Midbrain (tissue), 1 donor: ENCODE data around the gene LMOD1.
"Not testable (repeated sequence)": the region's sequence is repeated elsewhere in the genome, so short reads cannot be mapped to it uniquely, and the experiment has no call there.

Experiments
- DNase-seq: peaks from one replicate; lab custom pipeline; 2025; lab: John Stamatoyannopoulos, UW

LMOD1 gene

DNA sequence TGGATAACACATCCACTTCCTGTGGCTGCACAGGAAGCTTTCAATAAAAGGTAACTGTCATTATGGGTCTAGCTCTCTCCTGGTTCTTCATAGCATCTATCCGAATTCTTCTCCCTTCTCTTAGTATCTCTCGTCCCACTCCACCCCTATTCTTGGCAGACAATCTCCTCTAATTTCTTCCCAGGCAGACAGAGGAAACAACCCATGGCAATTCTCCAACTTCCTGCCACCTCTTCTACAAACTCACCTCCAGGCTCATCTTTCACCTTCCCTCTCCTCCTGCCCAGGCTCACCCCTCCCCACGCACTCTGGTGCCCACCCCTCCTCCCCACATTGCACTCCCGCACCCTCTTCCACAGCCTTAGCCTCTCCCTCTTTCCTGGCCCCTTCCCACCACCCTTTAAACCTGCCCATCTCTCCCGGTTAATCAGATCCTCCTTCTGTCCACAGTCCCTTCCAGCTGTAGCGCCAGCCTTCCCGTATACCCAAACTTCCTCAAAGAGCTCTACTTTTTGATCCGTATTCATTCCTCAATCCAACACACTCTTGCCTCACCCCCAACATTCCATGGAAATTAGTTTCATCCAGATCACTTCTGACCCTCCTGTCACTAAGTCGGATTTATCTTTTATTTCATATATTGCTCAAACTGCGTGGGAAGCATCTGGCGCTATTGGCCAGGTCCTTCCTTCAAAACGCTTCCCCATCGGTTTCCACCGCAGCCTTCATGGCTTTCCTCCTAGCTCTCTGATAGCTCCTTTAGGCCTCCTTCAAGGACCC, 31.7 kb downstream of the LMOD1 start:
- no peak for DNase-seq

DNA sequence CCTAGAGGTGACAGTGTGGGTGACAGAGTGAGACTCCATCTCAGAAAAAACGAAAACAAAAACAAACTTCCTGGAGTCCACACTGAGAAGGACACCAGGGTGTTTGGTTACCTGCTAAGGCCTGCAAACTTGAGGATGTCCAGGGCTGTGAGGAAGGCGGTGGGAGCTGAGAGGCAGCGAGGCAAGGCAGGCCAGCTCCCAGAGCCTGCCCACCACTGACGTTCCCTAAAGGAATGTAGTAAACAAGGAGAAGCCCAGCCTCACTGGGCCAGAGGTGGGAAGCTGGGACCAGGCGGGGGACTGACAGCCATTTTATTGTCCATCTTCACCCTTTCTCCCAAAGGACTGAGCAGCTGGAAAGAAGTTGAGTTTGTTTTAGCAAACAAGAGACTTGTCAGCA, 33.5 kb downstream of the LMOD1 start:
- no peak for DNase-seq

DNA sequence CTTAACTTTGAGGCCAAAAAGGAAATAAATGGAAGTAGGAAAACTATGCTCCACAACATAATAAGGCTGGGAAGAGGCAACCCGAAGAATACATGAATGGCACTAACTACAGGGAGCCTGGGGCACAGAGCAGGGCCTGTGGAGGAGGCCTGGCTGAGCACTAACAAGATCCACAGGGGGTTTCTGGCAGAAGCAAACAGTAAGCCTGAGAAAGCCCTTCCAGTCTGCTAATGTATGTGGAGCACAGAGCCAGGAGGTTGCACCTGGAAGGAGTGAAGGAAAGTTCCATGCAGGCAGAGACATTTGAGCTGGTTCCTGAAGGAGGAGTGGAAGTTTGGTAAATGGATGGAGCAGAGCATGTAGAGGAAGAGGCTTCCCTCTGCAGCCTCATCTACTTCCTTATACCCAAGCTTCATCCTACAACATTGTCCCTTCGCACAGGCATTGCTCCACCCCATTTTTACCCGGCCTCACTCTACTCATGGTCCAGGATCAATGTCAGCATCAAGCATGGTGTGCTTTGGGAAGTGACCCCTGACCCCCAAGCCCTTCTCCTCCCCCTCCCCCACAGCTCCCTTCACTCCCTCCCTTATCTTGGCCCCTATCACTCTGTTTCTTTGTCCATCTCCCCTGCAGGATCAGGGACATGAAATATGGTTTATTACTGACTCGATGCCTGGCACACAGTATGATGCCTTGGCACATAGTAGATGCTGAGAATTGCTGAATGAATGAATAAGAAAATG, 34.3 kb downstream of the LMOD1 start:
- no peak for DNase-seq

- DNase-seq, result no peak
Observed at GRCh38 chr1:201907621-201908020, 38.7 kb downstream of the LMOD1 start.

GRCh38 chr1:201906336-201906735, 40.0 kb downstream of the LMOD1 start:
- no peak for DNase-seq

DNA sequence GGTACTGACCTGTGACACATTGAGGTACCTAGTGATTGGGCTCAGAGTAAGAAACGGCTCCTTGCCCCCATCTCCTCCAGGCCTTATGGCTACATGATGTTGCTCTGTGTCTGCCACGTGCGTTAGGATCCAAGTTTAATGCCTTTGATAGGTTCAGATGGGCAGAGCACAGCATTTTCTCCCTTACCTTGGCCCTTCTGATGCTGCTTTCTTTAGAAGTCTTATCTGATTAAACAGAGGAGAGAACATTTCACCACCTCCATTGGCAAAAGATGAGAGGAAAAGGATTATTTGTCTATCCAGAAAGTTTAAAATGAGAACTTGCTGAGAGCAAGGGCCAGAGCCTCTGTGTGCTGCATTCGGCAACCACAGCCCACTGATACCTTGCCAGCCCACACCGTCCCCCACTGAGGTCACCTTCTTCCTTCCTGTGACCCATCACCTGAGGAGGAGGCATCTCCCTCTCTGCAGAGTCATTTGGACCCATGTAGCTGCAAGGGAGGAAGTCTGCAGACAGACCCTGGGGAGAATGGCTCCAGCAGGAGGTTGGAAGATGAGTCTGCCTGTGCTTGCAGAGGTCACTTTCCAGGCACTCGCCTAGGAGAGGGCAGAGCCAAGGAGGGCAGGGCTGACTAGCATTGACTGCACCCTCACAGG, 41.0 kb downstream of the LMOD1 start:
- DNase-seq, result no peak

GRCh38 chr1:201904579-201904978, 41.8 kb downstream of the LMOD1 start:
- no peak for DNase-seq

DNA sequence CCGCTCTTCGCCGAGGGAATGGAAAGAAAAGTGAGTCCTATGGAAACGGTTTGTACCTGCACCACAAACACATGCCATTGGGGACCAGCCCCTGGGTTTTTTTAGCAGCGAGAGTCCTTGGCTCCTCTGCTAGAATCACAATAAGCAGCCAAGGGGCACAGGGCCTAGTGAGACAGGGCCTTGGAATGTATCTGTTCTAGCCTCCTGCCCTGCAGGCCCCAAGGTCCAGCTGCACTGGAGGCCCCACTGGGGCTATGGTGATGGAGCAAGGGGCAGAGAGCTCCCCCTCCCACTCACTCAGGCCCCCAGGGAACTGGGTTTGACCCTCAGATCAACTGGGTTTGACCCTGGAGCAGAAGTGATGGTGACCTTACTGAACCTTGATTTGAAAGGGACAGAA, 43.2 kb downstream of the LMOD1 start:
- no peak for DNase-seq

DNA sequence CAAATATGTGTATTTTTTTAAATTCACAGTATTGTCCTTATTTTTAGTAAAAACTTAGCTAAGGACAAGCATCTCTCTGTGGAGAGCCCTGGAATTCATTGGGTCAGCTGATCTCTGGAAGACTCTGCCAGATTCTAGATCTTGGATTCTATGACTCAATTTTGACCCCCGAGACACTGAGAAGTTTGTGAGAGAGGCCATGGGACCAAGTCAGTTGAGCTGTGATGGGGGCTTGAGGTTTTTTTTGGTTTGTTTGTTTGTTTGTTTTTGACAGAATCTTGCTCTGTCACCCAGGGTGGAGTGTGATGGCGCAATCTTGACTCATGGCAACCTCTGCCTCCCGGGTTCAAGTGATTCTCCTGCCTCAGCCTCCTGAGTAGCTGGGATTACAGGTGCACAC, 44.1 kb downstream of the LMOD1 start:
- DNase-seq, result no peak

DNA sequence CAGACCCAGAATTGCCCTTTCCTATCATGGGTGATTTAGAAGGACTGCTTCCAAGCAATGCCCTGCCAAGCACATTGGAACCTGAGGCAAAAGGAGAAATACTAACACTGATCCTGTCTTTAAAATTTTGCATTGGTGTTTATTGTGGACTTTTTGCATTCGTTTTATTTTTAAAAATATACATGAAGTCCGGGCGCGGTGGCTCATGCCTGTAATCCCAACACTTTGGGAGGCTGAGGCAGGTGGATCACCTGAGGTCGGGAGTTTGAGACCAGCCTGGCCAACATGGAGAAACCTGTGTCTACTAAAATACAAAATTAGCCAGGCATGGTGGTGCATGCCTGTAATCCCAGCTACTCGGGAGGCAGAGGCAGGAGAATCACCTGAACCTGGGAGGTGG, 45.3 kb downstream of the LMOD1 start:
- not testable (repeated sequence) for DNase-seq

DNA sequence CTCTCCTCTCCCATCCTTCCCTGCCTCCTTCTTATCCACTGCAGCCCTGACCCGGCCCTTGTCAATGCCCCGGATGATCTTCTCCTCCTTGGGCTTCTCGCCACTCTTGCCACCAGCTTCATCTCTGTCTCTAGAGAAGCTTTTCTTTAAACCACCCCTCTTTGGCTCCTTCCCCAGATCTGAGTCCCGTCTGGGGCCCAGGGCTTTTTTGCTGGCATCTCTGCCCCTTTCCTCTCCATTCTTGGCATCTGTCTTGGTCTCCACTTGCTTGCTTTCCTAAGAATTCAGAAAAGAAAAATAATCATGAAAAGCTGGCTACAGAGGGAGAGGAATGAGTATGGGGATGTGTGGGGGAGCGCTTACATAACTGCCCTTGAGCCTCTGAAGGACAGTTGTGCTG, 45.9 kb downstream of the LMOD1 start:
- DNase-seq, result no peak

DNA sequence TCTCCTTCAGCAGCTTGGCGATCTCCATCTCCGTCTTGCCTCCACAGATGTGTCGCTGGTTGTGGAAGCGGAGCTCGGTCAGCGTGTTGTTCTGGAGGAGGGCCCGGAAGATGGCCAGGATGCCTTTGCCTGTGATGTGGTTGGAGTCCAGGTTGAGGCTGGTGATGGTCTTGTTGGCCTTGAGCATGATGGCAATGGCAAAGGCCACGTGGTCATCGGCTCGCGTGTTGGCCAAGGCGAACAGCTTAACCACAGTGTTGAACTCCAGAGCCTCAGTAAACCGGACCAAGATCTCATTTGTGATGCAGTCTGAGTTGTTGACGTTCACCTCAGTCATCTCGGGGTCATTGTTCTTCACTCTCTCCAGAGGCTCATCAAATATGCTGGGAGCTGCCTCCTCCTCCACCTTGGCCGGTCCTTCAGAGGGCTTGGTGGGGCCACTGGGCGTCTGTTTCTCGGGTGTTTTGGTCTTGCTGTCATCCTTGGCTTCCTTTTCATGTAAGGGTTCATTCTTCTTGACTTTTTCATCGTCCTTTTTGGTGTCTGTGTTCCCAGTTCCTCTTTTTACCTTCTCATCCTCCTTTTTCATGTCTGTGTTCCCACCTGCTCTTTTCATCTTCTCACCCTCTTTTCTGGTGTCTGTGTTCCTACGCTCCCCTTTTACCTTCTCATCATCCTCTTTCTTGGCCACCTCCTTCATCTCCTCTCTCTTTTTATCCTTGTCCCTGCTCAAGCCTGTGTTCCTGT, 46.5 kb downstream of the LMOD1 start:
- DNase-seq, result no peak

- no peak for DNase-seq
Observed at GRCh38 chr1:201898992-201899391, 47.4 kb downstream of the LMOD1 start.

- DNase-seq, result no peak
Observed at GRCh38 chr1:201898240-201898894, 48.0 kb downstream of the LMOD1 start.

GRCh38 chr1:201896951-201897391, 49.4 kb downstream of the LMOD1 start:
- DNase-seq, result no peak

DNA sequence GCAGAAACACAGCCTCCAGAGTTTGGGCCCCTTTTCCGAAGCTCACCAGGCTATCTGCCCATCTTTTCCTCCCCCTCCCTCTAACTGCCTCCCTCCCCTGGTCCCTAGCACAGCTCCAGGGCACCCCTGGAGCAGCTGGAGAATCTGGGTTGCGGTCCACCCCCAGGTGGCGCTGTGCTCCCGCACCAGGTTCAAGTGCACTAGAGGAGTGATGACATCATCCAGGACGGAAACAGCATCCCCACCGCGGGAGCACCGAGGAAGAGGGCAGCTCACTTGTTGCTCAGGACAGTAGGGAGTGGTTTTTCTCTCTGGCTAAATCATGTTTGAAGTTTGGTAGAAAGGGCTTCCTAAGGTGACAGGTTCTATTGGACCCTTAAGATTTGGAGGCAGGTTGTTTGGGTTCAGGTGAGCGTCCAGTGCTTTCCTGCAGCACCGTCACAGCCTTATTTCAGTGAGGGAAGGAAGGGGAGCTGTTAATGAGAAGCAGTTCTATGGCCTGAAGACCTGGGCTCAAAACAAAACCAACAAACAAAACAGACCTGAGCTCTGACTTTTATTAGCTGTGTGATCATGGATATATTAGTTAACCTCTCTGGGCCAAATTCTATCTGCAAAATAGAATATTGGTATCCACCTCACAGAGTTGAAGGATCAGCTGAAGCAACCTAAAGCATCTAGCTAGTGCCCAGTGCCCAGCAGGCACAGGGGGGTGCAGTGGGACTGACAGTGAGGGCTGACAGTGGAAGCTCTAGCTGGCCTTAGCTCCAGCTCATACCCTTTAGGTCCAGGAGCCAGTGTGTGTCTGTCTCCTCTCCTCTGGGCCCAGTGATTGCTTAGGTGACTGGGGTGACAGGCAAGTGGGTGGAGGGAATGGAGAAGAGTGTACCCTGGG, 50.2 kb downstream of the LMOD1 start:
- DNase-seq, result peak; percentile 82

DNA sequence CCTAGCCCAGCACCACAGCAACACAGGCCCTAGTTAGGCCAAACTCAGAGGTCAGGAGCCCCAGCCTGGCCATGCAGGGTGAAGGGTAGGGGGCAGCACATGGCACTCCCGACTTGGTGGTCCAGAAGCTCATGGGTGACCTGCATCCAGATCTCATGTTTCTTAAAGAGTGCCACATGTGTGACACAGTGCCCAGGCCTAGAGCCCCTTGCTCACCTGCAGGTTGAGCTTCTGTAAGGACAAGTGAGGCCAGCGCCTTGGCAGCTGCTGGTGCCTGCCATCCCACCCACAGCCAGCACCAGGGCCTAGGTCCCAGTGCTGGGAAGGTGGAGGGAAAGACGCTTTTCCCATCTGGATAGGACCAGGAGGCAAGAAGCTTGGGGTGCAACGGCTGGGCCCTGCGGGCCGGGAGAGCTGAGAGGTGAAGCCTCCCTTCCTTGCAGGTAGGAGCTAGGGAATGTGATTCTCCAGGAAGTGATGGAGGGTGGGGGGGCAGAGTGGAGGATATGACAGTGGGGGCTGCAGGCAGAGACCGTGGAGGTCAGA, 51.2 kb downstream of the LMOD1 start:
- DNase-seq, result no peak

DNA sequence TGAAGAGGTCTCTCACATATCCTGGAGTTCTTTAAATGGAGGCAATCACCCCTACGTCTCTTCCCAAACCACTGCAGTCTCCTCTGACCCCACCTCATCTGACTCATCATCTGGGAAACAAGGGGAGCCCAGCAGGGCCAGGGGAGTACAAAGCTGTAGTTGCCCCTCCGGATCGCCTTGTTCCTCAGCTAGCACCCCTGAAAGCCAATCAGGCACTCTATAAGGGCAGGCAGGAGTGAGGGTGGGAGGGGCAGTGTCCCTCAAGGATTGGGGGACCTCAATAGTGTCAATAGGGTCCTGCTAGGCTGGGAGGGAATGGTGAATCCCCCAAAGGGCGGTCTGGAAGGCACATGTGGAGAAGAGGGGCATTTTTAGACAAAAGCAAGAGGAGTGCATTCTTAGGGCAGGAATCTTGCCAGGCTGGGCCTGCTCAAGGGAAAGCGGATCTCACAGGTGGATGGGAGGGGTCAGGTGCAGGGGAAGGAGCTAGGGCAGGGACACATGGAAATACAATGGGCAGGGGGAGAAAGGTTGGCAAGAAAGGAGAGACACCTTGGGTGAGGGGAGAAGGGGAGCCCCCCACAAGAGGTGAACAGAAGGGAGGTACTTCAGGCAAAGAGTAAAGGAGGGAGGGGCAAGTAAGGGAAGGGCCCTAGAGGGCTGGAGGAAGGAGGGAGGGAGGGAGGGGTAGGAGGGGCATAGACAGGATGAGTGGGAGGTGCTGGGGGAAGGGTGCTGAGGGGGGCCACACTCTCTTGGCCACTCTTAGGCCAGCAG, 51.8 kb downstream of the LMOD1 start:
- DNase-seq, result no peak

GRCh38 chr1:201893431-201893830, 52.9 kb downstream of the LMOD1 start:
- DNase-seq, result no peak

- no peak for DNase-seq
Observed at GRCh38 chr1:201892211-201892610, 54.1 kb downstream of the LMOD1 start.
